RCC 7860 (cell line): ENCODE data around the gene COL26A1.

ENCODE experiments used
- DNase-seq: peaks from one replicate; pipeline ENCODE4 v3.0.0-alpha.2; 2015; ENCODE audit warnings: low spot score
- FAIRE-seq: peaks from 2 replicates; lab custom pipeline; 2012; peaks lifted over from hg19 to GRCh38; lab: Jason Lieb, UNC

The COL26A1 gene

GRCh38 chr7:101529560-101529959 lies 166.9 kb downstream of the COL26A1 start:
- FAIRE-seq: no peak
- no peak for DNase-seq

GRCh38 chr7:101531726-101532357 lies 169.2 kb downstream of the COL26A1 start:
- DNase-seq: no peak

GRCh38 chr7:101532400-101533102 lies 169.9 kb downstream of the COL26A1 start:
- no peak for FAIRE-seq
- DNase-seq: no peak

More at GRCh38 chr7:101531726-101532357, 169.2 kb downstream of the COL26A1 start:
- FAIRE-seq: no peak

- no peak for FAIRE-seq
- no peak for DNase-seq
Observed at GRCh38 chr7:101533103-101533465, 170.4 kb downstream of the COL26A1 start.

- FAIRE-seq: no peak
- DNase-seq: no peak
Observed at GRCh38 chr7:101534015-101534803, 171.5 kb downstream of the COL26A1 start.

GRCh38 chr7:101534873-101535272 lies 172.2 kb downstream of the COL26A1 start:
- DNase-seq (no peak), FAIRE-seq (no peak)

GRCh38 chr7:101535351-101535751 lies 172.7 kb downstream of the COL26A1 start:
- DNase-seq (peak; percentile 55), FAIRE-seq (peak; percentile 81)

- DNase-seq: peak; percentile 80
- FAIRE-seq: peak; percentile 84
Observed at GRCh38 chr7:101536232-101536631, 173.6 kb downstream of the COL26A1 start.

GRCh38 chr7:101536668-101537067 lies 174.0 kb downstream of the COL26A1 start:
- DNase-seq (no peak), FAIRE-seq (no peak)

GRCh38 chr7:101537205-101537604 lies 174.5 kb downstream of the COL26A1 start:
- FAIRE-seq (peak; percentile 98), DNase-seq (peak; percentile 98)

- no peak for DNase-seq
- FAIRE-seq: no peak
Observed at GRCh38 chr7:101537935-101538595, 175.4 kb downstream of the COL26A1 start.

- peak; percentile 28 for DNase-seq
- FAIRE-seq: no peak
Observed at GRCh38 chr7:101538596-101539459, 176.2 kb downstream of the COL26A1 start.

GRCh38 chr7:101539784-101540183 lies 177.1 kb downstream of the COL26A1 start:
- DNase-seq: no peak
- FAIRE-seq: no peak

- DNase-seq: peak; percentile 40
- FAIRE-seq: no peak
Observed at GRCh38 chr7:101542527-101543241, 180.0 kb downstream of the COL26A1 start.

GRCh38 chr7:101543242-101543766 lies 180.6 kb downstream of the COL26A1 start:
- no peak for FAIRE-seq

GRCh38 chr7:101543846-101544245 lies 181.2 kb downstream of the COL26A1 start:
- FAIRE-seq (no peak), DNase-seq (no peak)

More at GRCh38 chr7:101543242-101543766, 180.6 kb downstream of the COL26A1 start:
- DNase-seq: no peak

GRCh38 chr7:101545441-101546190 lies 182.9 kb downstream of the COL26A1 start:
- no peak for FAIRE-seq
- no peak for DNase-seq

GRCh38 chr7:101546308-101546936 lies 183.7 kb downstream of the COL26A1 start:
- FAIRE-seq (no peak), DNase-seq (no peak)
